Caki2 (cell line): Measurements from ENCODE around the gene TBXAS1. TPM values are rescaled to one million over a fixed set of nuclear protein-coding genes. Genes with fewer than 3 reads are reported as not detected.
"Not testable (repeated sequence)": the region's sequence is repeated elsewhere in the genome, so short reads cannot be mapped to it uniquely, and the experiment has no call there.

Experiments used
- DNase-seq: peaks from one replicate; pipeline ENCODE4 v3.0.0-alpha.2; 2015; ENCODE audit warnings: low read depth
- in situ Hi-C: cut with HindIII; loops from 2 replicates; pipeline ENCODE4 v1.10.0; 2016; ENCODE audit warnings: low sequenced_read_pairs, low pct_unique_long_range_greater_than_20kb, mixed read lengths
- total RNA-seq: library from RNA; depleted of rRNA; stranded (reverse); fragments of >200 nt; shearing (Covaris generic); gene quantifications from 2 replicates; pipeline ENCODE4 v1.2.3, GENCODE V29; 2014; ENCODE audit warnings: low replicate concordance

Gene TBXAS1
- total RNA-seq, 1 experiment from 2014 or later: 48.6 TPM

DNA sequence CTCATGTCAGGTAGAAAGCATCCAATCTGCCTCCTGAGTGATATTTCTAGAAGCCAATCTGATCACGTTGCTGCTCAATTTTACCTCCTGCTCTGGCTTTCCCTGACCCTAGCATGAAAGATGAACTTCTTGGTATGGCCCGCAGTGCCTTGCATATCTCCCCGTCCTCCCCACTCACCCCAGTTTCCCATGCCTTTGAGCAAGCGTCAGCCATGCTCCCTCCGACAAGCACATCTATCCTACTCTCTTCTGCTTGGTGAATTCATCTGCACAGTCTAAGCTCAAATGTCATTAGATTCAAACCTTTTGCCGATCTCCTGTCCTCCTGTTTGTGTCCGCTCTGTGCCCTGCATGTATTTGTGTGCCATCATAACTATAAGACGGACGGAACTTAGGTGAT is 6.2 kb upstream of the TBXAS1 start:
- in situ Hi-C loops: no loop called here
- DNase-seq: no peak

DNA sequence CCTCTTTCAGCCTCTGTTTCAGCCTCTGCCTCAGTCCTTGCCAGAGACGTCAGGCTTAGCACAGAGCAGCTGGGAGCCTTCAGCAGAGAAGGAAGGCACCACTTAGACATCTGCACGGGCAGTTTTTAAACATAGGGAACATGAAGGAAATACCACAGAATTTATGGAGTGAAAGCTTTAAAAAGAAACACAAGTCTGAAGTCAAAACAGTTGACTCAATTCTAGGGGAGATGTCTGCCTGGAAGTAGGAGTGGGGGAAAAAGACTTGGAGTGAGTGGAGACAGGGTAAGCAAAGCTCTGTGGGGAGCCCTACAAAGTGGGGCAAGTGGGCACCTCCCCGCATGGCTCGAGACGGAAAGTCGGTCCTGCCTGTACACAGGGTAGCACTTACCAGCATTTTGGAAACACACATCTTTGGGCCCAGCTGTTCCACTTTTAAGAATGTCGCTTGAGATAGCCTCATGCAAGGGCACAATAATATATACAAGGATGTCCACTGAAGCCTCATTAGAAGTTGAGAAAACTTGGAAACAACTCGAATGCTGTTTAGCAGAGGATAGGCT is 5.0 kb upstream of the TBXAS1 start:
- no peak for DNase-seq
- in situ Hi-C loops: no loop called here

DNA sequence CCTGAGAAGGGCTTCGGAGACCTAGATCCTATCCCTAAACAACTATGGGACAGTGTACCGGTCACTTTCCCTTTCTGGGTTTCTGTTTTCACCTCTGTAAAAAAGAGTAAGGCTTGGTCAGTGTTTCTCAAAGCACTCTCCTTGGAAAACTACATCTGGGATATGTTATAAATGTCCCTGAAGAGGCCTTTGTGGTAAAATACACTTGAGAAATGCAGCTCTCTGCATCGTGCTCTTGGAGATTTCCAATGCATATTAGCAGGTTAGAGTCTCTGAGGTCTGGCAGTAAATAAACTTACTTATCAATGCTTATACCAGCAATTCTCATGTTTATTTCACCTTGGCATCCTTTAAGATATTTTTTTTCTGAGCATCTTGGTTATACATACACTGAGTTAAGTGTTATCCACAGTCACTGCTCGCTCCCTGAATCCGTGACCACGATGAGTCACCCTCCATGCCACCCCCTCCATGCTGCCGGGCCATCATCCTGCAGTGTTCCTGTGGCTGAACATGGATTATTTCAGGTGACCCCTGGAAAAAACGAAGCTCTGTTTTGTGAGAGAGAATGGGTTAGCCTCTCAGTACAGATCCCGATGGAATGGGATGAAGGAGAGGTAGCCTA is 3.3 kb upstream of the TBXAS1 start:
- DNase-seq: peak; percentile 56
- in situ Hi-C loops: no loop called here

DNA sequence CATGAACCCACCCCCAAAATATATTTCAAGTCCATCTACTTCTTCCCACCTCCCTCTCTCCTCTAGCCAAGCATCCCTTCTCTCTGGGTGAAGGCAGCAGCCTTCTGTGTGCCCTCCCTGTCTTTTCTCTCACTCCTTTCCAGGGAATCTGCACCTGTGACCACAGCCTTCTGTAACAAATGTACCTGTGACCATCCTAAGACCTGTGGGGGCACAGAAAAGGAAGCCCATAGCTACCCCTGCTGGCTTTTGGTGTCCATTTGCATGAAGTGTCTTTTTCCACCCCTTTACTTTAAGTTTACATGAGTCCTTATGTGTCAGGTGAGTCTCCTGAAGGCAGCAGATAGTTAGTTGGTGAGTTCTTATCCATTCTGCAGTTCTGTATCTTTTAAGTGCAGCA is 2.0 kb upstream of the TBXAS1 start:
- in situ Hi-C loops: no loop called here
- DNase-seq: no peak

DNA sequence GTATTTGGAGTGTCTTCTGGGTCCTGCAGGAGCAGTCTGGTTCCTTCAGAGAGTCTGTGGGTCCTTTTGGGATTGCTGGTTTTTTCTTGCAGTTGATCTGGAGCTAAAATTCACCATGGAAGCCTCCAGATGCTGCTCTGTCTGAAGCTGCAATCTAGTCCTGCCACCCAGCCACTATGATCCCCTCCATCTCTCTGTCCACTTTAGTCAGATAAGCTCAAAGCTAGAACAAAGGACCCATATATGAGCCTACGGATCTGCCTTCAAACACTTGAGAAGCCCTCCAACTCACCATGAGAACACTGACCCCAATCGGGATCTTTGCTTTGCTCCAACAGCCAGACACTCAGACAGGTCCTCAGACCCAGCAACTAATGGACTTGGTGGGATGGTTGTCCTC is 618 bp upstream of the TBXAS1 start:
- in situ Hi-C loops: no loop called here

DNA sequence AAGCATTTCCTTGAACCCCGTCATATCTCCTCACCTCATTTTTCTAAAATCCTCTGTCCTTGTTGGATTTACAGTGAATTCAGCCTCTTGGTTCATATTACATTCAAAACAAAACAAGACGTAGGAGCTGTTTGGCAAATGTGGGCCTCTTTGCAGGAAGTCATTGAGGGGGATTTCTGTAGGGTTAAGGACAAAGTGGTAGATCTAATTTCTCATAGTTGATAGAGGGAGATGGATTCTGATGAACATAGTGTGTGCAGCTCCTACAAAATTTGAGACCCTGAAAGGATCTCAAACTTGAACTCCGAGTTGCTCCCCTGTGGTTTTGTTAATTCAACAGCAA is 682 bp downstream of the TBXAS1 start:
- in situ Hi-C loops: no loop called here
- no peak for DNase-seq

More for the DNA sequence above, 618 bp upstream of the TBXAS1 start:
- DNase-seq: no peak

DNA sequence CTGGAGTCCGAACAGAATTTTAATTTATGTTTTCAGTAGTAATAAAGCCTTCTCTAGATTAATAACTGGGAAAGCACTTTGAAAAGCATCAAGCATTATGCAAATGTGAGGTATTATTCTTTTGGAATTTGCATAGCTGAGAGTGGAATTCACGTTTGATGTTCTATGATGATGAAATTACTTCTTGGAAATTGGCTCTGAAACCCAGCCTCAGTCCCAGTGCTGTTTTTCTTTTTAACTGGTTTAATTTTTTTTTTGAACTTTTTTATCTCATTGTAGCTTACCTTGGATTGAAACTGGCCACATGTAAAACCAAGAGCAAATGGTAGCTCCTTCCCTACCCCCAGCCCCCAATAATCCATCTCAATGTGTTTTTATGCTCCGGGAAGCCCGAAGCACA is 1.2 kb downstream of the TBXAS1 start:
- in situ Hi-C loops: no loop called here
- DNase-seq: peak; percentile 6

DNA sequence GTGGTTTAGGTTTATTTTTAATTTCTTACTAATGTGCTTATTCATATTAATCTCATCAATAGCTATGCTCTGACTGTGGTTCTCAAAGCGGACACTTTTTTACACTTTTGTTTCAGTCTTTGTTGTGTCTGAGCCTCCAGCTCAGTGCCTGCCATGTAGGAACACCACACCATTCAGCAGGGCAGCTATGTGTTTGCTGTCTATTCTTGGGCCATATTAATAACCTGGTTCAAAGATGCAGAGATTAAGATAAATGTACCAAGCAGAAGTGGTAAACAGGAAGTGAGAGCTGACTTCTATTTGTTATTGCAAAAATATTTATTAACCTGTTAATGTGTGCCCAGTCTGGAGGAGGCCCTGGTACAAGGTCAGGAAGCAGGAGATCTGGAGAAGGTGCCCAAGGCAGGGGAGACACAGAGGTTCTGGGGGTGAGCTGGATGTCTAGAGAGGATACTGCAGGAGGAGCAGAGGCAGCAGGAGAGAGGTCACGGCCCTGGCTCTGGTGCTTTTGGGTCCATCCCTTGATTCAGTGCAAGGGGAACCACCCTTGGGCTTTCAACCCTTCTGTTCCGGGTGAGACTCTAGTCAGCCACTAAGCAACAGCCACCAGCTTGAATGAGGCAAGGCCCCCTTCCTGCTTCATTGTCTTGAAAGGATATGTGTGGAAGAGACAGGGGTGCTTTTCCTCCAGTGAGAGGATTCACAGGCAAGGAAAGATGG is 1.9 kb downstream of the TBXAS1 start:
- DNase-seq: no peak
- in situ Hi-C loops: no loop called here

DNA sequence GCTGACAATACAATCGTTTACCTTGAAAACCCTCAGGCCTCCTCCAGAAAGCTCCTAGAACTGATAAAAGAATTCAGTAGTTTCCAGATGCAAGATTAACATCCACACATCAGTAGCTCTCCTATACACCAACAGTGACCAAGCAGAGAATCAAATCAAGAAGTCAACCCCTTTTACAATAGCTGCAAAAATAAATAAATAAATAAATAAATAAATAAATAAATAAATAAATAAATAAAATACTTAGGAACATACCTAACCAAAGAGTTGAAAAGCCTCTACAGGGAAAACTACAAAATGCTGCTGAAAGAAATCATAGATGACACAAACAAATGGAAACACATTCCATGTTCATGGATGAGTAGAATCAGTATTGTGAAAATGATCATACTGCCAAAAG is 6.8 kb downstream of the TBXAS1 start:
- DNase-seq, in situ Hi-C loops: not testable (repeated sequence)

DNA sequence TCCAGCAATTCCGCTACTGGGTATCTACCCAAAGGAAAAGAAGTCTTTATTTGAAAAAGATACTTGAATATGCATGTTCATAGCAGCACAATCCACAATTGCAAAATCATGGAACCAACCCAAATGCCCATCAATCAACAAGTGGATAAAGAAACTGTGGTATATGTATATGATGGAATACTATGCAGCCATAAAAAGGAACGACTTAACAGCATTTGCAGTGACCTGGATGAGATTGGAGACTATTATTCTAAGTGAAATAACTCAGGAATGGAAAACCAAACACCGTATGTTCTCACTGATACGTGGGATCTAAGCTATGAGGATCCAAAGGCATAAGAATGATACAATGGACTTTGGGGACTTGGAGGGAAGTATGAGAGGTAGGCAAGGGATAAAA is 8.2 kb downstream of the TBXAS1 start:
- in situ Hi-C loops, DNase-seq: not testable (repeated sequence)

DNA sequence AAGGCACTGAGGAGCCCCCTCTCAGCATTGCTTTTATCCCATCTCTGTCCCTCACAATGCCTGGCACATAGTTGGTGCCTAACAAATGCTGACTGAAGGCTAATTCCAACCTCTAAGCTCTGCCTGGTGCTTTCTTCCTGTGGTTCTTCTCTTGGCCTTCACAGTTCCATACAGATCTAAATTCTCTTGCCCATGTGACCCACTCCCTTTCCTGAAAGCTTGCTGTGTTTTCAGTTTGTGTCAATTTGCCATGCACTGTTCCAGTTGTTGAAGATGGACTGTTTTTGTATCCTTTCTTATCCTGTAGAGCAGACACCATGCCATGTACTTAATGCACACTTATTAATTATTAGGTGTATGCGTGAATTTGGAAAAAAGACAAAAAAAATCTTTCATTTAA is 9.2 kb downstream of the TBXAS1 start:
- in situ Hi-C loops: no loop called here
- no peak for DNase-seq

DNA sequence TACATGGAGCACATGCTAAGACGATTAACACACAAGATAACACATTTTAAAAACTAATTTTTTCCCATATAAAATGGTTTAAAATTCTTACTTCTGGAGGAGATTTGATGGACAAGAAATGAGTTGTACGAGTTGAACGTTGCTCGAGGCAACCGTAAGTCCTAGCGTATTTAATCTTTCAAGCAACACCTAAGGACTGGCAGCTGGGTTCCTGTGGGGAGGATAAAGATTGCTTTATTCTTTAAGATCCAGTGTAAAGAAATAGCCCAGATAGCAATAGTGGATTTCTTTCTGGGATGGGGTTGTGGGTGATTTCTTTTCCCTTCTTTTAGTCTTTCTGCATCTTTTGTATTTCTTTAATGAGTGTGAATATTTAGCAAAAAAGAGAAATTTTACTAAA is 9.8 kb downstream of the TBXAS1 start:
- in situ Hi-C loops: no loop called here

DNA sequence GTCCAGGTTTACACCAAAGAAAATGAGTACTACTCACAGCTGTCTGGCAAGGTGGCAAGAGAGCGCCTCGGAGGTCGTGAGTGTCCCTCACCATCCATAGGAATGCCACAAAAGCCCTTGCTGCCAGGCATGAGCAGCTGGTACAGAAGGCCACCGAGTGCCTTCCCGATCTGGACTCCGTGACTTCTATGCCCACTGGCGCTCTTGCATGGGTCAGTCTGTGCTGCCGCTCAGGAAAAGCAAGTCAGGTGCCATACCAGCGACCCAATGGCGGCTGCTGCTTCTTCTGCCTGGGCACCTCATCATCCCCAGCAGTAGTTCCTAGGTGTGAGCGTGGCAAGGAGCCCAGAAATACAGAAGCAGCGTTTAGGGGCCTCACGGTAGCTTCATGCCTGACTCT is 11.7 kb downstream of the TBXAS1 start:
- no peak for DNase-seq
- in situ Hi-C loops: no loop called here

More for the DNA sequence above, 9.8 kb downstream of the TBXAS1 start:
- no peak for DNase-seq

DNA sequence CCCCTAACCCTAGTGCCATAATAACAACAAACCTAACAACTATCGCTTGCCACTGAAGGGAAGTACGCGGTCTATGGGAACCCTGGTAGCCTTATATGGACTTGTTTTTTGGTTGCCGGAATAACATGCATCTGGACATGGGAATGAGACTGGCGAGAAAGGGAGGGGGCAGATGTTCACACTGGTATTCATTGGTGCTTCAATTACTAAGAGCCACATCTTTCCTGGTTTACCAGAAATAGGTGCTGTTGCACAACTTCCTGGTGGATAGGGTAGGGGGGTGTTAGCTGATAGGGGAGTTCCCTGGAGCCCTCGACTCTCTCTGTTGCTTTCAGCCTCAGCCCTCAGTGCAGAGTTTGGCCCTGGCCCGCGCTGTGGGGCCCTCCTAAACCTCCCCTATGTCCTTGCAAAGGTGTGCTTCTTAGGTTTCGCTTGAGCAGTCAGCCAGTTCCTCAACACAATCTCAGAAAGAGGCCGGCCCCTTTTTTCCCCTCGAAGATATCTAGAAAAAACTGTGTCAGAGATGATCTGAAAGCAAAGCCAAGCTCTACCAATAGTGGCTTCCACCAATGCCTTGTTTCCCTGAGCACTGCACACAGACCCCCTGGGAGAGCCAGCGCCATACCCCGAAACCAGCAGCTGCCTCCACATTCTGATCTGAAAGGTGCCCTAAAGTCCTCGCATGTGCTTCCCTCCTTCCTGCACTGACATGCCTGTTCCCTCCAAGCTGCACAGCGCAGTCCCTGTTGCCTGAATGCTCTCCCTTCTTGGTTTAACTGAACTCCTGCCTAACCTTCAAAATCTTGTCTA is 13.5 kb downstream of the TBXAS1 start:
- in situ Hi-C loops: no loop called here
- DNase-seq: peak; percentile 52

DNA sequence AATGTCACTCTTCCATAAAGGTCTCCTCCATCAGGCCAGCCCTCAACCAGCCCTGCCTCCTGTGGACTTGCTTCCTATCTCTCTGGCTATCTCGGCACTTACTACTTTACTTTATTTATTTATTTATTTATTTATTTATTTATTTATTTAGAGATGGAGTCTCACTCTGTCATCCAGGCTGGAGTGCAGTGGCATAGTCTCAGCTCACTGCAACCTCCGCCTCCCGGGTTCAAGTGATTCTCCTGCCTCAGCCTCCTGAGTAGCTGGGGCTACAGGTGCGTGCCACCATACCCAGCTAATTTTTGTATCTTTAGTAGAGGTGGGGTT is 14.1 kb downstream of the TBXAS1 start:
- in situ Hi-C loops: not testable (repeated sequence)

DNA sequence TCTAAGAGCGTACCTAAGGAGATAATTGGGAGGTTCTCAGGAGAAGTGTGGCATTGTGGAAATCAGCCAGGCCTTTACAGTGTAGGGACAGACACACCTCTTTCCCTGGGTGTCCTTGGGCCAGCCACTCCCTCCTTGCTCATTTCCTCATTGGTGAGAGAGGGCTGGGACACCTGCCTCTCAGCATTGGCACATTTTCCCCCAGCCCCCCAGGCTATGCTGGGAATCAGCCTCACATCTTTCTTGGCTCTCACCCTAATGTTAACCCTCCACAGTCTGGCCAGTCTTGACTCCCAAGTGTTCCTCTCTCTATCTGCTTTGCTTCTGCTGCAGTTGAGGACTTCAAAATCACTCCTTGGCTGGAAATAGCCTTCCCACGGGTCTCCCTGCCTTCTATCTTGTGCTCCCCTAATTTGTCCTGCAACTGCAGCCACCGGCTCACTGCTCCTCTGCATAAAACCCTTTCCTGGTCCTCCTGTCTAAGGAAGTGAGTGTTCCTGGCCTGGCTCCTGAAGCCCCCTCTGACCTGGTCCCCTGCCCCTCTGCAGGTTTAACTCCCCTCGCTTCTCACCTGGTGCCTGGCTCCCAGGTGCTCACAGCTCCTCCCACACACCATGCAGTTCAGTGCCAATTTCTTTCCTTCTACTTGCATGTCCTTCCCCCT is 15.8 kb downstream of the TBXAS1 start:
- in situ Hi-C loops: no loop called here
- DNase-seq: no peak

More for the DNA sequence above, 14.1 kb downstream of the TBXAS1 start:
- not testable (repeated sequence) for DNase-seq

DNA sequence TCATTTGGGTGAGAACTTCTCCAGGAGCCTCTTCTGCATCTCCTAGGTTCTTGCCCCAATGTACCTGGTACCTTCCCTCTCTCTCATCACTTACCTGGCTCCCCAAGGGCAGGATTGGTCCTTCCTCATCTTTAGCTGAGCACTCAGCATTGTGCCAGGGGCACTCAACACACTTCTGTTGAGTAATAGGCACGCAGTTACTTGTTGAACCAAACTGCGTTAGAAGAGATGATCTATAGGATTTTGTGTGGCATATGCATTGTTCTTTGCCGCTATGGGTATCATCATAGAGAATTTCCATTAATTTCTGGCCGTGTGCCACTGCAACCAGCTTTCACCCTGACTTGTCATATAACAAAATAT is 16.4 kb downstream of the TBXAS1 start:
- in situ Hi-C loops: no loop called here
- DNase-seq: no peak

DNA sequence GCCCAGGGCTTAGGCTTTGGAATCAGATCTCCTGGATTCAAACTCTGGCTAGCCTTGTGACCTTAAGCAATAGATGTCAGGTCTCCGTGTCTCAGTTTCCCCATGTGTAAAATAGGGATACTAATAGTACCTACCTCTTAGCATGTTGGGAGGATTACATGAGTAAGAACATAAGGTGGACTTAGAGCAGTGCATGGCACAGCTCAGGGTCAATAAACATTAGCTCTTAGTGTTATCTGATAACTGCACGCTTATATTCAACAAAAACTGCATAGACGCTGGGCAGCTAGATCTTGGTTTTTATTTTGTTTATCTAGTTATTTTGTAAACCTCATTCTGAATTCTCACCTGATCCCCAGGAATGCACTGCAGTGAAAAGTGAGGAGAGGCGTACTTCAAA is 17.2 kb downstream of the TBXAS1 start:
- no peak for DNase-seq
- in situ Hi-C loops: no loop called here

DNA sequence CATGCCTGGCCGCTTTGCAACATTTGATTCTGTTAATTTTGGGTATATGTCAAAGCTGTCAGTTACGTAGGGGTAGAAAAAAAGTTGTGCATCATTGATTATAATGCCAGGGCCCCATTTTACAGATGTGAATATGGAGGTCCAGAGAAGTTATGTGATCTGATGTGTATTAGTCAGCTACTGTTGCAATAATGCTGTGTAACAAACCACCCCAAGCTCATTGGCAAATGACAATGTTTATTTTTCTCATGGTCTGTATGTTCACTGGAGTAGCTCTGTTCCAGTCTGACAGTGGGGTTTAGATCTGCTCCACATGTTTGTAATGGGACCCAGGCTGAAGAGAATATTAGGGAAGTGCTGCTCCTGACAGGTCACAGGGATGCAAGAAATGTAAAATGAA is 19.2 kb downstream of the TBXAS1 start:
- in situ Hi-C loops: no loop called here
- DNase-seq: no peak
